HG03097 (cell line): ENCODE data around the gene ITGB7.
"Not testable (repeated sequence)": the region's sequence is repeated elsewhere in the genome, so short reads cannot be mapped to it uniquely, and the experiment has no call there.

Experiments used
- ATAC-seq: cut with Tn5 transposase; IDR thresholded peaks from one replicate; pipeline ENCODE4 v1.9.1; 2021; ENCODE audit not compliant: unreplicated experiment, low FRiP score

Gene ITGB7

GRCh38 chr12:53180931-53181645 is 26.0 kb downstream of the ITGB7 start:
- peak; percentile 42 for ATAC-seq

GRCh38 chr12:53180220-53180930 is 26.7 kb downstream of the ITGB7 start, which contains the start of the genes CSAD and ZNF740:
Gene CSAD (minus strand): TSS chr12:53180925. CDS start chr12:53173470, 7,455 bp downstream.
Gene ZNF740 (plus strand): TSS chr12:53180722. CDS start chr12:53181984, 1,262 bp downstream.
- peak; percentile 92 for ATAC-seq

GRCh38 chr12:53179687-53180219 is 27.3 kb downstream of the ITGB7 start:
- ATAC-seq = peak; percentile 2

GRCh38 chr12:53178803-53179202 is 28.2 kb downstream of the ITGB7 start:
- not testable (repeated sequence) for ATAC-seq

GRCh38 chr12:53177447-53177846 is 29.6 kb downstream of the ITGB7 start:
- ATAC-seq = not testable (repeated sequence)

- ATAC-seq = no peak
These were observed 30.3 kb downstream of the ITGB7 start for GRCh38 chr12:53176750-53177149.

GRCh38 chr12:53174881-53175491 is 32.1 kb downstream of the ITGB7 start:
- no peak for ATAC-seq

GRCh38 chr12:53173085-53173715 is 33.9 kb downstream of the ITGB7 start:
- no peak for ATAC-seq

- ATAC-seq = no peak
These were observed 34.7 kb downstream of the ITGB7 start for GRCh38 chr12:53172352-53172751.

- ATAC-seq = no peak
These were observed 35.2 kb downstream of the ITGB7 start for GRCh38 chr12:53171725-53172329.

- ATAC-seq = no peak
These were observed 36.0 kb downstream of the ITGB7 start for GRCh38 chr12:53170876-53171724.

GRCh38 chr12:53170215-53170614 is 36.8 kb downstream of the ITGB7 start:
- no peak for ATAC-seq

- ATAC-seq = no peak
These were observed 37.4 kb downstream of the ITGB7 start for GRCh38 chr12:53169644-53170043.

- ATAC-seq = no peak
These were observed 40.2 kb downstream of the ITGB7 start for GRCh38 chr12:53166837-53167236.

- ATAC-seq = not testable (repeated sequence)
These were observed 44.0 kb downstream of the ITGB7 start for GRCh38 chr12:53163008-53163407.

- ATAC-seq = no peak
These were observed 45.7 kb downstream of the ITGB7 start for GRCh38 chr12:53161119-53161911.

GRCh38 chr12:53160673-53161072 is 46.4 kb downstream of the ITGB7 start:
- ATAC-seq = no peak

- ATAC-seq = no peak
These were observed 47.1 kb downstream of the ITGB7 start for GRCh38 chr12:53160000-53160399.
